ENCODE data around the gene VSTM2L. TPM values are rescaled to one million over a fixed set of nuclear protein-coding genes. Genes with fewer than 3 reads are reported as not detected.

The VSTM2L gene
- polyA plus RNA-seq, 1 of the 3 experiments (the other 2 are of a cell fraction), result 5.1 TPM

DNA sequence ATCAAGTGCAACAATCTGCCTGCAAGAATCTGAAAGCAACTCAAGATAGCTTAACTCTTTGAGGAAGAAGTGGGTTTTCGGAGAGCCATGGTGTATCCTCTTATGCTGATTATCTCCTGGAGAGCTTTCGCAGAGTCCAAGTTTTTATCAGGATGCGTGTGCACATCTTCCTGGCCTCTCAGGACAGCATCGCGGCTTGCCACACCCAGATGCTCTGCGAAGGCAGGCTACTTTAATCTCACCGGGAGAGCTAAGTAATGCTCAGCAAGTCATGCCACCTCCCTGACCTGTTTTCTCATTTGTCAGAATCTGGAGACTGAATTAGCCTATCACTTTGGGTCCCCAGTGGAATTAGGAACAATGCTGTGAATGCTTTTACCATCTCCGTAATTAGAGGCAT, 77.5 kb downstream of the VSTM2L start:
- Histone ChIP-seq H3F3A (replicated peaks; ENCODE audit: insufficient read depth) (no peaks in the 10 kb centered on the region), H4K20me1 (ENCODE audit: insufficient read depth) (0 out of 2 replicates have a peak, but pooled peaks cover 3% of the 10 kb centered on the region), H3K9me3 (no peaks in the 10 kb centered on the region), H3K27ac (ENCODE audit: low read depth in 2 of 2, low read length in 1 of 2) (no peak overlapping the region), H3K9me2 (no peaks in the 10 kb centered on the region), H3K4me1 (ENCODE audit: control insufficient read depth in 1 of 2, insufficient read depth in 2 of 2, low read depth in 1 of 2, low read length in 1 of 2) (peaks cover 0 to 21% of the 10 kb centered on the region in 2 experiments; a peak in 1 of 4 replicates), H3K9ac (no peak overlapping the region), H2AFZ (ENCODE audit: low read depth) (no peak overlapping the region), H3K4me2 (no peak overlapping the region), H3K27me3 (ENCODE audit: insufficient read depth) (no peaks in the 10 kb centered on the region), H3K36me3 (replicated peaks in 1 of 2; ENCODE audit: control insufficient read depth in 1 of 2, insufficient read depth in 2 of 2, low read length in 1 of 2) (peaks cover 5 to 8% of the 10 kb centered on the region in 2 experiments), H3K79me2 (ENCODE audit: insufficient read depth) (no peaks in the 10 kb centered on the region), H3K4me3 (ENCODE audit: low read depth in 2 of 2, low read length in 1 of 2) (no peak overlapping the region)
- DNase-seq, result no peak
- 85% methylated on average over 7 of the region's 8 CpGs for WGBS (ENCODE audit: low lambda C conversion rate)
- ChIA-PET CTCF (interaction anchor here (0.8 to 1.9 kb wide), 8 partner anchors 13 to 416 kb away, joined by 3 to 5 read pairs (median 3); no protein-coding TSS in a partner anchor), POLR2A (no interaction called here)
- TF ChIP-seq POLR2AphosphoS5 (IDR thresholded peaks at IDR 0.05; ENCODE audit: low read depth, low read length) (no peak), TEAD4 (IDR thresholded peaks at IDR 0.05; ENCODE audit: borderline replicate concordance, insufficient read depth) (no peak), CHD2 (IDR thresholded peaks at IDR 0.05; ENCODE audit: low read length, partially characterized antibody) (no peak), NFIC (IDR thresholded peaks at IDR 0.05; ENCODE audit: borderline replicate concordance) (no peak), RCOR1 (IDR thresholded peaks at IDR 0.05; ENCODE audit: low read length) (no peak), FOXJ3 (CRISPR knock-in tag; IDR thresholded peaks at IDR 0.05) (no peak), EP300 (IDR thresholded peaks at IDR 0.05; ENCODE audit: borderline replicate concordance in 1 of 2, low read depth in 1 of 2, low read length in 1 of 2) (no peak), RXRA (IDR thresholded peaks at IDR 0.05; ENCODE audit: borderline replicate concordance, low read depth) (no peak), GATA2 (CRISPR knock-in tag; IDR thresholded peaks at IDR 0.05) (no peak), MXI1 (IDR thresholded peaks at IDR 0.05; ENCODE audit: low read depth, low read length) (no peak), SIN3A (IDR thresholded peaks at IDR 0.05; ENCODE audit: borderline replicate concordance, low read depth, low read length) (no peak)
- TF ChIP-seq, protein P1, sequence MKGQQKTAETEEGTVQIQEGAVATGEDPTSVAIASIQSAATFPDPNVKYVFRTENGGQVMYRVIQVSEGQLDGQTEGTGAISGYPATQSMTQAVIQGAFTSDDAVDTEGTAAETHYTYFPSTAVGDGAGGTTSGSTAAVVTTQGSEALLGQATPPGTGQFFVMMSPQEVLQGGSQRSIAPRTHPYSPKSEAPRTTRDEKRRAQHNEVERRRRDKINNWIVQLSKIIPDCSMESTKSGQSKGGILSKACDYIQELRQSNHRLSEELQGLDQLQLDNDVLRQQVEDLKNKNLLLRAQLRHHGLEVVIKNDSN (IDR thresholded peaks at IDR 0.05; ENCODE audit: borderline replicate concordance, low read depth), result no peak
- TF ChIP-seq, protein P2, sequence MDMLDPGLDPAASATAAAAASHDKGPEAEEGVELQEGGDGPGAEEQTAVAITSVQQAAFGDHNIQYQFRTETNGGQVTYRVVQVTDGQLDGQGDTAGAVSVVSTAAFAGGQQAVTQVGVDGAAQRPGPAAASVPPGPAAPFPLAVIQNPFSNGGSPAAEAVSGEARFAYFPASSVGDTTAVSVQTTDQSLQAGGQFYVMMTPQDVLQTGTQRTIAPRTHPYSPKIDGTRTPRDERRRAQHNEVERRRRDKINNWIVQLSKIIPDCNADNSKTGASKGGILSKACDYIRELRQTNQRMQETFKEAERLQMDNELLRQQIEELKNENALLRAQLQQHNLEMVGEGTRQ (IDR thresholded peaks at IDR 0.05; ENCODE audit: borderline replicate concordance, low read depth, low read length), result no peak
- TF ChIP-seq, protein P3, sequence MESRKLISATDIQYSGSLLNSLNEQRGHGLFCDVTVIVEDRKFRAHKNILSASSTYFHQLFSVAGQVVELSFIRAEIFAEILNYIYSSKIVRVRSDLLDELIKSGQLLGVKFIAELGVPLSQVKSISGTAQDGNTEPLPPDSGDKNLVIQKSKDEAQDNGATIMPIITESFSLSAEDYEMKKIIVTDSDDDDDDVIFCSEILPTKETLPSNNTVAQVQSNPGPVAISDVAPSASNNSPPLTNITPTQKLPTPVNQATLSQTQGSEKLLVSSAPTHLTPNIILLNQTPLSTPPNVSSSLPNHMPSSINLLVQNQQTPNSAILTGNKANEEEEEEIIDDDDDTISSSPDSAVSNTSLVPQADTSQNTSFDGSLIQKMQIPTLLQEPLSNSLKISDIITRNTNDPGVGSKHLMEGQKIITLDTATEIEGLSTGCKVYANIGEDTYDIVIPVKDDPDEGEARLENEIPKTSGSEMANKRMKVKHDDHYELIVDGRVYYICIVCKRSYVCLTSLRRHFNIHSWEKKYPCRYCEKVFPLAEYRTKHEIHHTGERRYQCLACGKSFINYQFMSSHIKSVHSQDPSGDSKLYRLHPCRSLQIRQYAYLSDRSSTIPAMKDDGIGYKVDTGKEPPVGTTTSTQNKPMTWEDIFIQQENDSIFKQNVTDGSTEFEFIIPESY (IDR thresholded peaks at IDR 0.05; ENCODE audit: borderline replicate concordance, low read depth), result no peak
- TF ChIP-seq, protein P4, sequence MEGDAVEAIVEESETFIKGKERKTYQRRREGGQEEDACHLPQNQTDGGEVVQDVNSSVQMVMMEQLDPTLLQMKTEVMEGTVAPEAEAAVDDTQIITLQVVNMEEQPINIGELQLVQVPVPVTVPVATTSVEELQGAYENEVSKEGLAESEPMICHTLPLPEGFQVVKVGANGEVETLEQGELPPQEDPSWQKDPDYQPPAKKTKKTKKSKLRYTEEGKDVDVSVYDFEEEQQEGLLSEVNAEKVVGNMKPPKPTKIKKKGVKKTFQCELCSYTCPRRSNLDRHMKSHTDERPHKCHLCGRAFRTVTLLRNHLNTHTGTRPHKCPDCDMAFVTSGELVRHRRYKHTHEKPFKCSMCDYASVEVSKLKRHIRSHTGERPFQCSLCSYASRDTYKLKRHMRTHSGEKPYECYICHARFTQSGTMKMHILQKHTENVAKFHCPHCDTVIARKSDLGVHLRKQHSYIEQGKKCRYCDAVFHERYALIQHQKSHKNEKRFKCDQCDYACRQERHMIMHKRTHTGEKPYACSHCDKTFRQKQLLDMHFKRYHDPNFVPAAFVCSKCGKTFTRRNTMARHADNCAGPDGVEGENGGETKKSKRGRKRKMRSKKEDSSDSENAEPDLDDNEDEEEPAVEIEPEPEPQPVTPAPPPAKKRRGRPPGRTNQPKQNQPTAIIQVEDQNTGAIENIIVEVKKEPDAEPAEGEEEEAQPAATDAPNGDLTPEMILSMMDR (IDR thresholded peaks at IDR 0.05), result no peak
- TF ChIP-seq, protein P5, sequence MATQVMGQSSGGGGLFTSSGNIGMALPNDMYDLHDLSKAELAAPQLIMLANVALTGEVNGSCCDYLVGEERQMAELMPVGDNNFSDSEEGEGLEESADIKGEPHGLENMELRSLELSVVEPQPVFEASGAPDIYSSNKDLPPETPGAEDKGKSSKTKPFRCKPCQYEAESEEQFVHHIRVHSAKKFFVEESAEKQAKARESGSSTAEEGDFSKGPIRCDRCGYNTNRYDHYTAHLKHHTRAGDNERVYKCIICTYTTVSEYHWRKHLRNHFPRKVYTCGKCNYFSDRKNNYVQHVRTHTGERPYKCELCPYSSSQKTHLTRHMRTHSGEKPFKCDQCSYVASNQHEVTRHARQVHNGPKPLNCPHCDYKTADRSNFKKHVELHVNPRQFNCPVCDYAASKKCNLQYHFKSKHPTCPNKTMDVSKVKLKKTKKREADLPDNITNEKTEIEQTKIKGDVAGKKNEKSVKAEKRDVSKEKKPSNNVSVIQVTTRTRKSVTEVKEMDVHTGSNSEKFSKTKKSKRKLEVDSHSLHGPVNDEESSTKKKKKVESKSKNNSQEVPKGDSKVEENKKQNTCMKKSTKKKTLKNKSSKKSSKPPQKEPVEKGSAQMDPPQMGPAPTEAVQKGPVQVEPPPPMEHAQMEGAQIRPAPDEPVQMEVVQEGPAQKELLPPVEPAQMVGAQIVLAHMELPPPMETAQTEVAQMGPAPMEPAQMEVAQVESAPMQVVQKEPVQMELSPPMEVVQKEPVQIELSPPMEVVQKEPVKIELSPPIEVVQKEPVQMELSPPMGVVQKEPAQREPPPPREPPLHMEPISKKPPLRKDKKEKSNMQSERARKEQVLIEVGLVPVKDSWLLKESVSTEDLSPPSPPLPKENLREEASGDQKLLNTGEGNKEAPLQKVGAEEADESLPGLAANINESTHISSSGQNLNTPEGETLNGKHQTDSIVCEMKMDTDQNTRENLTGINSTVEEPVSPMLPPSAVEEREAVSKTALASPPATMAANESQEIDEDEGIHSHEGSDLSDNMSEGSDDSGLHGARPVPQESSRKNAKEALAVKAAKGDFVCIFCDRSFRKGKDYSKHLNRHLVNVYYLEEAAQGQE (IDR thresholded peaks at IDR 0.05; ENCODE audit: low read depth, low read length), result no peak

All from SK-N-SH (cell line).